ENCODE results near the gene OR8B3. TPM values are rescaled to one million over a fixed set of nuclear protein-coding genes. Genes with fewer than 3 reads are reported as not detected.

OR8B3 gene
- total RNA-seq (not detected), polyA plus RNA-seq (ENCODE audit: insufficient read depth in 1 of 8, insufficient read length in 8 of 8, low replicate concordance in 1 of 8) (not detected)
- long read RNA-seq, donor 1 = 0 reads
- long read RNA-seq, donor 2 = 0 reads
- long read RNA-seq, donor 3 = 0 reads
- long read RNA-seq, donor 4 = 0 reads
- long read RNA-seq, donor 5 = 0 reads
- long read RNA-seq, donor 6 = 0 reads
- long read RNA-seq, donor 7 = 0 reads
- long read RNA-seq, donor 8 = 0 reads
- long read RNA-seq, donor 9 = 0 reads
- long read RNA-seq, donor 10 = 0 reads
- long read RNA-seq, donor 11 = 0 reads

DNA sequence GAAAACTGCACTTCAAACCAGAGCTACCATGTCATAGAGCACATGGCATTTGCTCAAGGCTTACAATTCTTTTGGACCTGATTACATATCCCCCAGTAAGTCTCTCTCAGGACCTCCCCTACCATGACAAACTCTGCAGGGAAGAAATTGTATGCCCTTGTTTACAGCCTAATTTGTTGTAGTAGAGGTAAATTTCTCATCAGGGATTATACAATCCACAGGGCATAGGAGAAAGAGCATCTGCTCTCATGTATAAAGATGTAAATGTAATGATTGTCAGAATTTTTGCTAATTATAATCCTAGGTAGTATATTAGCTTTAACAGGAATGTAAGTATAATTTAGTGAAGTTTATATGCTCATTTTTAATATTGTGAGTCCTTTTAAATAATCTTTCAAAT, at the start of gene OR8B3:
Gene OR8B3 (minus strand): TSS at position 101 of the 400 bp plus-strand sequence. CDS start 1,673 bp downstream, outside the sequence.
- DNase-seq = no peak
- H3K4me3 ChIP-seq (ENCODE audit: low read length) = no peak within 1 kb of the TSS
- H3K4me1 ChIP-seq (ENCODE audit: control insufficient read depth, insufficient read depth, low read length) = no peaks in the 10 kb centered on the region
- H3K36me3 ChIP-seq (ENCODE audit: control insufficient read depth, insufficient read depth, low read length) = no peaks in the 10 kb centered on the region
- no peak within 1 kb of the TSS for H3K27ac ChIP-seq (ENCODE audit: low read length)
- no peaks in the 10 kb centered on the region for H3K9me3 ChIP-seq (replicated peaks; ENCODE audit: control insufficient read depth, low read depth, low read length)
- no peaks in the 10 kb centered on the region for H3K27me3 ChIP-seq (ENCODE audit: control insufficient read depth, insufficient read depth, low read length)

DNA sequence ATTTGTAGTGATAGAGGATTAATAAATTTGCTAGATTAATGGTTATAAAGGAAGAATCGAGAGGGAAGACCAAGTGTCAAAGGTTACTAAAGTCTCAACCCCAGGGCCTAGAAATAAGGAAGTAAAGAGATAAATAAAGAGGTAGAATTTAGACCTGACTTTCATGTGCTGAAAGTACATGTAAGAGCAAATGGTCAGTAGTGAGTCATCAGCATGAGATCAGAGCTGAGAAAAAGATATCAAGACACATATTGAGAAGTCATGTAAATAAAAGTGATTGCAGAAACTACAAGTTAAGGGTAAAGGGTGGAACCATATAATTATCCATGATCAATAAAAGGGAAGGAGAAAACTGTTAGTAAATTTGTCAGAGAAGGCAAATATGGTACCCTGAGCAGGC, 48.1 kb upstream of the OR8B3 start:
- Histone ChIP-seq H3K4me3 (ENCODE audit: low read length) (no peak overlapping the region), H3K9me3 (replicated peaks; ENCODE audit: control insufficient read depth, low read depth, low read length) (no peaks in the 10 kb centered on the region), H3K36me3 (ENCODE audit: control insufficient read depth, insufficient read depth, low read length) (no peaks in the 10 kb centered on the region), H3K27ac (ENCODE audit: low read length) (no peak overlapping the region), H3K4me1 (ENCODE audit: control insufficient read depth, insufficient read depth, low read length) (no peaks in the 10 kb centered on the region), H3K27me3 (ENCODE audit: control insufficient read depth, insufficient read depth, low read length) (no peaks in the 10 kb centered on the region)
- WGBS (ENCODE audit: insufficient coverage) = 83% methylated on average over 1 of the region's 1 CpG
- no peak for DNase-seq

- H3K9me3 ChIP-seq (replicated peaks; ENCODE audit: control insufficient read depth, low read depth, low read length) = no peaks in the 10 kb centered on the region
- DNase-seq = no peak
- H3K27ac ChIP-seq (ENCODE audit: low read length) = no peak within 1 kb of the TSS
- no peaks in the 10 kb centered on the region for H3K36me3 ChIP-seq (ENCODE audit: control insufficient read depth, insufficient read depth, low read length)
- WGBS (ENCODE audit: insufficient coverage) = no CpG with 5 or more reads among the region's 1 CpG
- no peaks in the 10 kb centered on the region for H3K4me1 ChIP-seq (ENCODE audit: control insufficient read depth, insufficient read depth, low read length)
- H3K4me3 ChIP-seq (ENCODE audit: low read length) = no peak within 1 kb of the TSS
- H3K27me3 ChIP-seq (ENCODE audit: control insufficient read depth, insufficient read depth, low read length) = no peaks in the 10 kb centered on the region
Observed at GRCh38 chr11:124445646-124446150, 46.9 kb upstream of the OR8B3 start, which contains the start of gene OR8B8. Gene OR8B8, minus strand, starts transcription at chr11:124445696. Its CDS starts 4,611 bp downstream, at chr11:124441085.

DNA sequence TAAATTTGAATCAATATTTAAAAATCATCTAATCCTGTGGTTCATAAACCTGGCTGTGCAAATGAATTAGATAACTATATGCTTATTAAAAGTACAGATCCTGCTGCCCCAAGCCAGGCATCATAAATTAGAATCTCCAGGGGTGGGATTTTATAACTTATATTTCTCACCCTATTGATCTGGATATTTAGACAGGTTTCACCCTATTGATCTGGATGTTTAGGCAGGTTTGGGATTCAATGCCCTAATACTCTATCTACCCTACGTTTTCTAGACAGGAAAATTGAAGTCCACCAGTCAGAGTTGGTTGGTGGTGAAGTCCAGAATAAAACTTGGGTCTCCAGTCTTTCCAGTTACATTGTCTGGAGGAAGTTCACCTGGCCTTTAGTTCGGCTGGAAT, 44.0 kb upstream of the OR8B3 start:
- no peaks in the 10 kb centered on the region for H3K36me3 ChIP-seq (ENCODE audit: control insufficient read depth, insufficient read depth, low read length)
- no peak for DNase-seq
- no peaks in the 10 kb centered on the region for H3K4me1 ChIP-seq (ENCODE audit: control insufficient read depth, insufficient read depth, low read length)
- WGBS (ENCODE audit: insufficient coverage) = 80% methylated on average over 1 of the region's 2 CpGs
- no peak overlapping the region for H3K27ac ChIP-seq (ENCODE audit: low read length)
- no peaks in the 10 kb centered on the region for H3K27me3 ChIP-seq (ENCODE audit: control insufficient read depth, insufficient read depth, low read length)
- no peaks in the 10 kb centered on the region for H3K9me3 ChIP-seq (replicated peaks; ENCODE audit: control insufficient read depth, low read depth, low read length)
- no peak overlapping the region for H3K4me3 ChIP-seq (ENCODE audit: low read length)

GRCh38 chr11:124442442-124442841, 43.6 kb upstream of the OR8B3 start:
- peak; percentile 48 for DNase-seq
- Histone ChIP-seq H3K27ac (ENCODE audit: low read length) (no peak overlapping the region), H3K9me3 (replicated peaks; ENCODE audit: control insufficient read depth, low read depth, low read length) (no peaks in the 10 kb centered on the region), H3K27me3 (ENCODE audit: control insufficient read depth, insufficient read depth, low read length) (no peaks in the 10 kb centered on the region), H3K4me3 (ENCODE audit: low read length) (no peak overlapping the region), H3K36me3 (ENCODE audit: control insufficient read depth, insufficient read depth, low read length) (no peaks in the 10 kb centered on the region), H3K4me1 (ENCODE audit: control insufficient read depth, insufficient read depth, low read length) (no peaks in the 10 kb centered on the region)
- WGBS (ENCODE audit: insufficient coverage) = 31% methylated on average over 6 of the region's 6 CpGs

DNA sequence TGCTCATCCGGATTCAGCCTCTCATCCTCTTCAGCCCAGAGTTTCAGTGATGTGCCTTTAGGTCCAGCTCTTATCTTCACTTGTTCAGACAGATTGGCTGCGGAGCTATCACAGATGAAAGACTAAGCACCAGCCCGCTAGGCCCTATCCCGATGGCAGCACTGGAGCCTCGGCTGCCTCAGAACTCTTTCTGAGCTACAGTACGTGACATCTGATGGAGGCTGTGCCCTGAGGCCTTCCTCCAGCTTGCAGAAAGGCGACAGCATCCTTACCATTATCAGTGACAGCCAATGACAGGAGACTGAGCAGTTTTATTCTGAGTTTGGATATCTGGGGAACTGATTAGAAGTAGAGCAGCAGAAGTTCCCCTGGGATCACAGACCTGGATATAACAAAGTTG, 42.7 kb upstream of the OR8B3 start:
- Histone ChIP-seq H3K36me3 (ENCODE audit: control insufficient read depth, insufficient read depth, low read length) (no peaks in the 10 kb centered on the region), H3K27ac (ENCODE audit: low read length) (no peak overlapping the region), H3K9me3 (replicated peaks; ENCODE audit: control insufficient read depth, low read depth, low read length) (no peaks in the 10 kb centered on the region), H3K27me3 (ENCODE audit: control insufficient read depth, insufficient read depth, low read length) (no peaks in the 10 kb centered on the region), H3K4me1 (ENCODE audit: control insufficient read depth, insufficient read depth, low read length) (no peaks in the 10 kb centered on the region), H3K4me3 (ENCODE audit: low read length) (no peak overlapping the region)
- no peak for DNase-seq
- WGBS (ENCODE audit: insufficient coverage) = 97% methylated on average over 5 of the region's 7 CpGs

- Histone ChIP-seq H3K9me3 (replicated peaks; ENCODE audit: control insufficient read depth, low read depth, low read length) (no peaks in the 10 kb centered on the region), H3K36me3 (ENCODE audit: control insufficient read depth, insufficient read depth, low read length) (no peaks in the 10 kb centered on the region), H3K27ac (ENCODE audit: low read length) (no peak overlapping the region), H3K4me1 (ENCODE audit: control insufficient read depth, insufficient read depth, low read length) (no peaks in the 10 kb centered on the region), H3K4me3 (ENCODE audit: low read length) (no peak overlapping the region), H3K27me3 (ENCODE audit: control insufficient read depth, insufficient read depth, low read length) (no peaks in the 10 kb centered on the region)
- DNase-seq = no peak
- 92% methylated on average over 2 of the region's 5 CpGs for WGBS (ENCODE audit: insufficient coverage)
Observed at GRCh38 chr11:124441081-124441480, 42.3 kb upstream of the OR8B3 start.

DNA sequence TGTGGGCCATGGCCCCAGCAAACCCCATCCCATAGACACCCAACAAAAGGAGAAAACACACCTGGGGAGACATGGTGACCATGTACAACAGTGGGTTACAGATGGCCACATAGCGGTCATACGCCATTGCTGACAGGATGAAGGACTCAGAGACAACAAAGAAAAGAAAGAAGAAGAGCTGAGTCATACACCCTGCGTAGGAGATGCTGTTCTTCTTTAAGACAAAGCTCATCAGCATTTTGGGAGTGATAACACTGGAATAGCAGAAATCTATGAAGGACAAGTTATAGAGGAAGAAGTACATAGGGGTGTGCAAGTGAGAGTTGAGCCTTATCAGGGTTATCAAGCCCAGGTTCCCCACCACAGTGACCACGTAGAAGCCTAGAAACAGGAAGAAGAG, 41.8 kb upstream of the OR8B3 start:
- DNase-seq = no peak
- no peak overlapping the region for H3K27ac ChIP-seq (ENCODE audit: low read length)
- no peaks in the 10 kb centered on the region for H3K27me3 ChIP-seq (ENCODE audit: control insufficient read depth, insufficient read depth, low read length)
- no peaks in the 10 kb centered on the region for H3K4me1 ChIP-seq (ENCODE audit: control insufficient read depth, insufficient read depth, low read length)
- WGBS (ENCODE audit: insufficient coverage) = 84% methylated on average over 4 of the region's 4 CpGs
- H3K36me3 ChIP-seq (ENCODE audit: control insufficient read depth, insufficient read depth, low read length) = no peaks in the 10 kb centered on the region
- no peaks in the 10 kb centered on the region for H3K9me3 ChIP-seq (replicated peaks; ENCODE audit: control insufficient read depth, low read depth, low read length)
- H3K4me3 ChIP-seq (ENCODE audit: low read length) = no peak overlapping the region

GRCh38 chr11:124434699-124435098, 35.9 kb upstream of the OR8B3 start:
- WGBS (ENCODE audit: insufficient coverage) = no CpG with 5 or more reads among the region's 2 CpGs
- Histone ChIP-seq H3K9me3 (replicated peaks; ENCODE audit: control insufficient read depth, low read depth, low read length) (peaks cover 2% of the 10 kb centered on the region), H3K4me1 (ENCODE audit: control insufficient read depth, insufficient read depth, low read length) (no peaks in the 10 kb centered on the region), H3K36me3 (ENCODE audit: control insufficient read depth, insufficient read depth, low read length) (no peaks in the 10 kb centered on the region), H3K27ac (ENCODE audit: low read length) (no peak overlapping the region), H3K4me3 (ENCODE audit: low read length) (no peak overlapping the region), H3K27me3 (ENCODE audit: control insufficient read depth, insufficient read depth, low read length) (no peaks in the 10 kb centered on the region)
- DNase-seq = no peak

GRCh38 chr11:124429599-124429998, 30.8 kb upstream of the OR8B3 start:
- H3K9me3 ChIP-seq (replicated peaks; ENCODE audit: control insufficient read depth, low read depth, low read length) = peaks cover 2% of the 10 kb centered on the region
- DNase-seq = no peak
- 100% methylated on average over 1 of the region's 2 CpGs for WGBS (ENCODE audit: insufficient coverage)
- H3K4me3 ChIP-seq (ENCODE audit: low read length) = no peak overlapping the region
- H3K27ac ChIP-seq (ENCODE audit: low read length) = no peak overlapping the region
- no peaks in the 10 kb centered on the region for H3K36me3 ChIP-seq (ENCODE audit: control insufficient read depth, insufficient read depth, low read length)
- H3K27me3 ChIP-seq (ENCODE audit: control insufficient read depth, insufficient read depth, low read length) = no peaks in the 10 kb centered on the region
- no peaks in the 10 kb centered on the region for H3K4me1 ChIP-seq (ENCODE audit: control insufficient read depth, insufficient read depth, low read length)

Measured in muscle of leg (tissue), 16 donors.